Gastrocnemius medialis (tissue), 4 donors: ENCODE measurements around the gene CNTNAP1.

Experiments
- POLR2A ChIP-seq, 2 donors: fragments of 450-650 bp; IDR thresholded peaks; one replicate each; pipeline ENCODE4 v1.6.1; 2017; ENCODE audit warnings: antibody characterized with exemption in 2 of 2, mild to moderate bottlenecking in 2 of 2, moderate library complexity in 2 of 2
- TF ChIP-seq, protein P1 (sequence below), 5 experiments: fragments of 450-650 bp in 3 of 5; fragments of 200-600 bp in 2 of 5; sonication (generic) in 2 of 5; IDR thresholded peaks in 4 of 5; conservative IDR thresholded peaks in 1 of 5; 1 replicate in 4 of 5; 2 replicates in 1 of 5; pipeline ENCODE4 v1.5.1; 2016 to 2019; ENCODE audit warnings: antibody characterized with exemption in 5 of 5, mild to moderate bottlenecking in 3 of 5, moderate library complexity in 3 of 5

DNA sequence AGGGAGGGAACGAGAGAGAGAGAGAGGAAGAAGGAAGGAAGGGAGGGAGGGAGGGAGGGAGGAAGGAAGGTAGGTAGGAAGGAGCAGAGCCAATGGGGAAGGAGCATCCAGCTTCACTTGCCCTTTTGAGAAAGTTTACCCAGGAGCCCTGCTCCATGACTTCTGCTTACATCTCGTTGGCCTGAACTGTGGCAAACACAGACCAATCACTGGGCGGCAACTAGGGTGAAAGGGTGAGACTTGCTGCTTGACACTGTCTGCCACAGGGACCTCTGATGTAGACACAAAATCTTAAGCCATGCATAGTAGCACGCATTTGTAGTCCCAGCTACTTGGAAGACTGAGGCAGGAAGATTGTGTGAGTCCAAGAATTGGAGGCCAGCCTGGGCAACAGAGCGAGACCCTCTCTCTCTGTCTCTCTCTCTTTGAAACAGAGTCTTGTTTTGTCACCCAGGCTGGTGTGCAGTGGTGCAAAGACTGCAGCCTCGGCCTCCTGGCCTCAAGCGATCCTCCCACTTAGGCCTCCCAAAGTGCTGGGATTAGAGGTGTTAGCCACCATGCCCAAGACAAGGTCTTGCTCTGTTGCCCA is 42.7 kb upstream of the CNTNAP1 start:
- TF ChIP-seq, protein P1, sequence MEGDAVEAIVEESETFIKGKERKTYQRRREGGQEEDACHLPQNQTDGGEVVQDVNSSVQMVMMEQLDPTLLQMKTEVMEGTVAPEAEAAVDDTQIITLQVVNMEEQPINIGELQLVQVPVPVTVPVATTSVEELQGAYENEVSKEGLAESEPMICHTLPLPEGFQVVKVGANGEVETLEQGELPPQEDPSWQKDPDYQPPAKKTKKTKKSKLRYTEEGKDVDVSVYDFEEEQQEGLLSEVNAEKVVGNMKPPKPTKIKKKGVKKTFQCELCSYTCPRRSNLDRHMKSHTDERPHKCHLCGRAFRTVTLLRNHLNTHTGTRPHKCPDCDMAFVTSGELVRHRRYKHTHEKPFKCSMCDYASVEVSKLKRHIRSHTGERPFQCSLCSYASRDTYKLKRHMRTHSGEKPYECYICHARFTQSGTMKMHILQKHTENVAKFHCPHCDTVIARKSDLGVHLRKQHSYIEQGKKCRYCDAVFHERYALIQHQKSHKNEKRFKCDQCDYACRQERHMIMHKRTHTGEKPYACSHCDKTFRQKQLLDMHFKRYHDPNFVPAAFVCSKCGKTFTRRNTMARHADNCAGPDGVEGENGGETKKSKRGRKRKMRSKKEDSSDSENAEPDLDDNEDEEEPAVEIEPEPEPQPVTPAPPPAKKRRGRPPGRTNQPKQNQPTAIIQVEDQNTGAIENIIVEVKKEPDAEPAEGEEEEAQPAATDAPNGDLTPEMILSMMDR (IDR thresholded peaks at IDR 0.05 in 4 of 5, conservative IDR thresholded peaks at IDR 0.05 in 1 of 5) = no peak
- no peak for TF ChIP-seq POLR2A (IDR thresholded peaks at IDR 0.05)
